GM19035 (cell line): ENCODE results near the gene PRRC2C.
"Not testable (repeated sequence)": the region's sequence is repeated elsewhere in the genome, so short reads cannot be mapped to it uniquely, and the experiment has no call there.

ENCODE experiments used
- ATAC-seq: cut with Tn5 transposase; IDR thresholded peaks from one replicate; pipeline ENCODE4 v1.9.1; 2021; ENCODE audit not compliant: unreplicated experiment

The PRRC2C gene

GRCh38 chr1:171485375-171486047, at the start of gene PRRC2C:
Gene PRRC2C (plus strand): TSS chr1:171485530. CDS start chr1:171512089, 26,559 bp downstream.
- peak; percentile 97 for ATAC-seq

GRCh38 chr1:171438441-171438840, 46.9 kb upstream of the PRRC2C start:
- ATAC-seq, result no peak

- not testable (repeated sequence) for ATAC-seq
Observed at GRCh38 chr1:171440201-171440600, 45.1 kb upstream of the PRRC2C start.

- ATAC-seq, result not testable (repeated sequence)
Observed at GRCh38 chr1:171441278-171441895, 43.9 kb upstream of the PRRC2C start.

GRCh38 chr1:171446386-171446785, 38.9 kb upstream of the PRRC2C start:
- no peak for ATAC-seq

GRCh38 chr1:171455967-171456366, 29.4 kb upstream of the PRRC2C start:
- ATAC-seq, result no peak

GRCh38 chr1:171457412-171457811, 27.9 kb upstream of the PRRC2C start:
- no peak for ATAC-seq

- ATAC-seq, result no peak
Observed at GRCh38 chr1:171460018-171460620, 25.2 kb upstream of the PRRC2C start.

- no peak for ATAC-seq
Observed at GRCh38 chr1:171467626-171468025, 17.7 kb upstream of the PRRC2C start.

GRCh38 chr1:171468120-171468750, 17.1 kb upstream of the PRRC2C start:
- ATAC-seq, result peak; percentile 69

GRCh38 chr1:171470726-171471125, 14.6 kb upstream of the PRRC2C start:
- no peak for ATAC-seq

- no peak for ATAC-seq
Observed at GRCh38 chr1:171472183-171472647, 13.1 kb upstream of the PRRC2C start.

GRCh38 chr1:171476829-171477228, 8.5 kb upstream of the PRRC2C start:
- no peak for ATAC-seq

GRCh38 chr1:171477804-171478203, 7.5 kb upstream of the PRRC2C start:
- no peak for ATAC-seq

- ATAC-seq, result no peak
Observed at GRCh38 chr1:171480035-171480434, 5.3 kb upstream of the PRRC2C start.

GRCh38 chr1:171484760-171485374, 463 bp upstream of the PRRC2C start:
- peak; percentile 61 for ATAC-seq

GRCh38 chr1:171486048-171486519, 754 bp downstream of the PRRC2C start:
- ATAC-seq, result peak; percentile 29

- ATAC-seq, result no peak
Observed at GRCh38 chr1:171487038-171487437, 1.7 kb downstream of the PRRC2C start.

- no peak for ATAC-seq
Observed at GRCh38 chr1:171488190-171488929, 3.0 kb downstream of the PRRC2C start.

GRCh38 chr1:171494076-171494475, 8.7 kb downstream of the PRRC2C start:
- no peak for ATAC-seq
